ENCODE measurements around the gene ORC1.
"Not testable (repeated sequence)": the region's sequence is repeated elsewhere in the genome, so short reads cannot be mapped to it uniquely, and the experiment has no call there.

The ORC1 gene

DNA sequence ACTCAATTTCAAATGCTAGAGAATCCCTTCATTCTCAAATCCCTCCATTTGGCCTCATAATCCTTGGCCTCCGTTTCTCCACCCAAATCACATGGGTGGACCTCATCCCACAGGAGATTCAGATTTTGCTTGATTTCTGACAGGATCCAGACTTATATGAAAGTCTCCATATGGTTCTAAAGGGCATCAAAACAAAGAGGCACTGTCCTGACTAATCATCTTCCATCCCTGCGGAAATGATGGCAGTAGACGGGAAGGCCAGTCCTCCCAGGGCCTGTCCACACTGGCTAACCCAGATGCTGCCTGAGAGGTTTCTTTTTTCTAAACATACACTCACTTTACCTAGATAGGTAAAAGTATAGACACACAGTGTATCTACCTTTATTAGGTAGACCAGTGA, 18.8 kb downstream of the ORC1 start:
- DNase-seq: no peak

DNA sequence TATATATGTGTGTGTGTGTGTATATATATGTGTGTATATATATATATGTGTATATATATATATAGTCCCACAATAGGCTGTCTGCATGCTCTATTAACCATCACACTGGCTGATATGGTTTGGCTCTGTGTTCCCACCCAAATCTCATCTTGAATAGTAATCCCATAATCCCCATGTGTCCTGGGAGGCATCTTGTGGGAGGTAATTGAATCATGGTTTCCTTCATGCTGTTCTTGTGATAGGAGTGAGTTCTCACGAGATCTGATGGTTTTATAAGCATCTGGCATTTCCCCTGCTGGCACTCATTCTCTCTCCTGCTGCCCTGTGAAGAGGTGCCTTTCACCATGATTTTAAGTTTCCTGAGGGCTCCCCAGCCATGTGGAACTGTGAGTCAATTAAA, 34.4 kb downstream of the ORC1 start:
- DNase-seq: not testable (repeated sequence)

DNA sequence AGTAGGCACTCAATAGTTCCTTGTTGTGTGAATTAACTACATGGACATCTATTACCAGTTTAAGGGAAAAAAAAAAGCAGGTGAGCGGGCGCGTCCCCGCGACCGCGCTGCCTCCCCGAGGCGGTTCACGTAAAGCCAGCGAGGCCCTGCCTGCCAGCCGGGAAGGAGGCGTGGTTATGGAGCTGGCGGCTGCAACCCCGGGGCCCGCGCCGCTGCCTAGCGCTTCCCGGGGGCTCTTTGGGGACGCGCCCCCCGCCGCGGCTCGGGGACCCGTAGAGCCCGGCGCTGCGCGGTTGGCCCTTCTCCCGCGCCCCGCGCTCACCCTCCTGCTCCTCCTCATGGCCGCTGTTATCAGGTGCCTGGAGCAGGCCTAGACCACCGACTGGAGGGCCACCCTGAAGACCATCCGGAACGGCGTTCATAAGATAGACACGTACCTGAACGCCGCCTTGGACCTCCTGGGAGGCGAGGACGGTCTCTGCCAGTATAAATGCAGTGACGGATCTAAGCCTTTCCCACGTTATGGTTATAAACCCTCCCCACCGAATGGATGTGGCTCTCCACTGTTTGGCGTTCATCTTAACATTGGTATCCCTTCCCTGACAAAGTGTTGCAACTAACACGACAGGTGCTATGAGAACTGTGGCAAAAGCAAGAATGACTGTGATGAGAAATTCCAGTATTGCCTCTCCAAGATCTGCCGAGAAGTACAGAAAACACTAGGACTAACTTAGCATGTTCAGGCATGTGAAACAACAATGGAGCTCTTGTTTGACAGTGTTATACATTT, 35.6 kb downstream of the ORC1 start:
- peak; percentile 49 for DNase-seq

DNA sequence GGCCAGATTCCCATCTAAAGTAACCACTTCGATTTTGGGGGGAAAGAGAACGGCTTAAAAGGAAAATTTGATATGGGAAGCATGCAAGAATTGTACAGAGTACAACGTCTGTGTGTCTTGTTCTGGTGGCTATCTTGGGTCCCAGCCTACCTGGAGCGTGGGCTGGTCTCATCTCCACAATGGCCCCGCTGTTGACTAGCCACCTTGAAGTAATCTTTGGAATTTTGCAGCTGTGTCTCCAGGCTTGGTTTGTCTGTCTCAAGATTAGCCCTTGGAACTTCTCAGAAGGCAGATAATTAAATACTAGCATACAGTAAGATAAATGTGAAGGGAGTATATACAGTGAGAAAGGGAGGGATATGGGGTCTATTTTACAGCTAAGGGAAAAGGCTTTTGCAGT, 37.0 kb downstream of the ORC1 start:
- no peak for DNase-seq

DNA sequence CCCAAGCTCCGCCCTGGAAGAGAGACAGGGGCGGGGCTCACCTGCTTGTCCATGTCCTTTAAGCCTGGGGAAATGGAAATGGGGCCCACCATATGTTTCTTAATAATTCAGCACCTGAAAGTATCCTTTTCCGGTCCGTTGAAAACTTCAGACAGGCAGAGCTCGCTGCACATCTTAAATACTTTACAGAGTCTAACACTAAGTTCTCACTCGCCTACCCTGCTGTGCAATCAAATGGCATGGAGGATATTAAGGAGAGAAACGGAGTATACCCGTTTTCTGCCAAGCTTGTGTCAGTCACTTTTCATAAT, 37.8 kb downstream of the ORC1 start:
- DNase-seq: no peak

DNA sequence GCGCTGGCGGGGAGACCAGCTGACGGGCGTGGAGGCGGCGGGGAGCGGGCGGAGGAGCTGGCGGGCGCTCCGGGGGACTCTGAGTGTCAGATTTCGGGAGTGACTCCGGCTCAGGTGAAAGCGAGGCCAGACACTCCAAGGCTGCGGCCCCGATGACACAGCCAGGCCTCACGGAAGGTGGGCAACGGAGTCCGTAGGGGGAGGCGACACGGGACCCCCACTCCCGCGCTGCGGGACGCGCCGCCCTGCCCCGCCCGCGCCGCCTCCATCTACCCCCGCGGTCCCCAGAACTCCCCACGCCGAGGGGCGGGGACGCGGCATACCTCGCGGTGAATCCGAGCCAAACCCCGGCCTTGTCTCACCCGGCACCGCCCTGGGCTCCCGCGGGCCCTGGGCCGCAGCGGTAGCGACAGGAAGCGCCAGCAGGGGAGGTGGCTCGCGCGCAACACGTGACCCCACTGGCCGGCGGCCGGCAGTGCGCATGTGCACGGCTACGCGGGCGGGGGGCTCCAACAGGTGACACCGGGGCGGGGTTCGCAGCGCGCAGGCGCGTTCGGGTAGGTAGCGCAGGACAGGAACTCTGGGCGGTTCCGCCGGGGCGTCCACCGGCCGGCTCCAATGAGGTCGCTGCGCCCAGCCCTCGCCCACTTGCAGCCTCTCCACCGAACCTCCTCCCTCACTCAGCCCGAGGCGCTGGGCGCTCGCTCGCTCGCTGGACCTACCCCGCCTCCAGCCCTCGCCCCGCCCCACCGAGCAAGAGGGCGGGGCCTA, 38.3 kb downstream of the ORC1 start, which contains the start of gene CC2D1B:
Gene CC2D1B, minus strand, starts transcription at position 460 of the 771 bp plus-strand sequence. CDS start 1,585 bp downstream, outside the sequence.
- DNase-seq: peak; percentile 99

DNA sequence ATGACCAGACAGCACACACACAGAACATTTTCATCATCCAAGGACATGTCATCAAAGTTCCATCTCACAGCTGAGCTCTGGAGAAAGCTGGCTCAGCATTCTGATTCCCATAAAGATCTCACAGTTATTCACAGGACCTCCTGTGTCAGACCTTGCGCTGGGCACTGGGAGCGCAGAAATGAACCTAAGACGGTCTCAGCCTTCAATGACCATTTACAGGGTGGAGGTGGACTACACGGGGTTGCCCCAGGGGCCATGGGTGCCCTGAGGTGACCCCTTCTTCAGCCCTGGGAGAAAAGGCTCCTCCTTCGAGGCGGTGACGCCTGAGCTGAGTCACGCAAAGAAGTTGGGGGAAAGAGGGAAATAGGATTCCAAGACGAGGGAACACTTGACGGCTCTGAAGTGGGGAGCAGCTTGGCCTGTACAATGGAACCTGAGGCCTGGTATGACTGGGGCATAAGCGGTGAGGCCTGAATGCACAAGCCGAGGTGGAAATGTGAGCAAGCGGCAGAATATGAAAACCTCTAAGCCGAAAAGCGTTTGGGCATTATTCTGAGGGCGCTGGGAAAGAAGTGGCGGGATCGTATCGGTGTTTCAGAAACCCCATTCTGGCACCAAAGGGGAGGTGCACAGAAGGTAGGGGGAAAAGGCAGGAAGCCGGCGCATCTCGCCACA, 39.0 kb downstream of the ORC1 start:
- DNase-seq: no peak

DNA sequence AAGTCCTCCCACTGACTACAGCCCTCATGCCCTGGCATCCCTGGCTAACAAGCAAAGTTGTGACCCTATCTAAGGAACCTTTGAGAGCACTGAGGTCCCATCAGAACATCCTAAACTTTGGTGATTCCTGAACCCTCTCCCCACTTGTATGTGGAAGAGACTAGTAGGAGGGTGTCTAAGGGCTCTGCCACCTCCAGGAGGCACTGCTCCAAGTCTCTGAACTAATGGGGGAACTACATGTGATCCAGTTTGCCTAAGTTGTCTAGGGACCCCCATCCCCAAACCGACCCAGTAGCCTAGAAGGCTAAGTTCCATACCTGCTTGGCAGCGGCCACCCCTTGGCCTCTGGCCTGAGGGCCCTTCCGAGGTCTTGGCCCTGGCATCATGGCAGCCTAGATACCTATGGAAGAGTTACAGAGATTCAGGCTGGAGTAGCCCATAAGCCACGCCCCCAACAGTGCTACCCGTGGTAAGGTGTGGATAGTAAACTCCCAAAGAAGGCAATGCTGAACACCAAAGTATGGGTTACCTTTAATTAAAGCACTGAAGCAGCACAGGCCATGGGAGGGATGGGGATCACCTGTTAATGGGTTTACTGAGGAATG, 39.9 kb downstream of the ORC1 start:
- DNase-seq: no peak

DNA sequence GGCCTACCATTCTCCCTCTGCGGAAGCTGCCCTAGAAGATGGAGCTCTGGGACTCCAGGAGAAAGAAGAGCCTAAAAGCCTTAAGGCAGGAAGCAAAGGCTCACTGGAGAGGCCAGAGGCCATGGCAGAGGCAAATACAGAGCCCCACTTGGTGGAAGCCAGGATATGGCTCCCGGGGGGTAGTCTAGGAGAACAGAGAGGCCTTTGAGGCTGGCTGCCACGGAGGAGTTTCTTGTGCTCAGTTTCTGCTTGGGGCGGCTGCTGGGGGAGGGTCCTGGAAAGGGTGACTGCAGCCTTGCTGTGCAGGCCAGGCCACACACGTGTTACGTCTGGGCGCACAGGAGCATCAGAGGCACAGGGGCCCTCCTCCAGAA, 43.6 kb downstream of the ORC1 start:
- DNase-seq: no peak

DNA sequence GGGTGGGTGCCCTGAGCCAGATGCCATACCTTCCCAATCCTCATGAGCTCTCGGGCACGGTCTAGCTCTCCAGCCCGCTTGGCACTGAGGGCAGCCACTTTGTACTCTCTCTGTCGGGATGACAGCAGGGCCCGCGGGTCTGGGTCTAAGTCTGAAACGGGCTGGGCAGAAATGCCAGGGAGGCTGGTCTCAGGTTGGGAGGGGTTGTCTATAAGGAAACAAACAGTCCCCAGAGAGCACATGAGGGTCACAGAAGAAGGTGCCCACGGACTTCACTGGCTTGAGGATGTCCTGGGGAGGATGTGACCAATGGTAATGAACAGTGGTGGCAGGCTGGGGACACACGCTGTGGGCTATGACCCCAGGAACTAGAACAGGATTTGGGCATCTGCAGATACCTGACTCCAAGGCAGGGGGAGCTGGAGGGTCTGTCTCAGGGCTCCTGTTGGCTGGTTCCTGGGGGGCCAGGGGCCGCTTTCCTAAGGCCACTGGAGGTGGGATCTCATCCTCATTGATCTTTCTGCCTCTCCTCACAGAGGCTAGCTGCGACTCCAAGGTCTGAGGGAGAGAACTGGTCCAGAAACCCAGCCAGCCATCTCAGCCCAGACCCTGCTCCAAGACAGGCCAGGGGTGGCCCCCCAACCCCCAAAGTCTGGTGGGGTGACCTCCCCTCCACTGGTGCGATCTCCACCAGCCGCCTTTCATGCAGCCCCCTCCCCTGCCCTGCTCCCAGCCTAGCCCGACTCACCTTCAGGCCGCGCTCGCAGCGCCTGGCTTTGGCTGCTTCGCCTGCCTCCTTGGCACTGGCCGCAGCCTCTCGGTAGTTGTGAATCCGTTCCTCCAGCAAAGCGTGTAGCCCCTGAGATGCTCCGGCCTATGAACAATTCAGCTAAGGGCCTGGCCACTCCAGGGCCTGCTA, 44.3 kb downstream of the ORC1 start:
- DNase-seq: no peak

DNA sequence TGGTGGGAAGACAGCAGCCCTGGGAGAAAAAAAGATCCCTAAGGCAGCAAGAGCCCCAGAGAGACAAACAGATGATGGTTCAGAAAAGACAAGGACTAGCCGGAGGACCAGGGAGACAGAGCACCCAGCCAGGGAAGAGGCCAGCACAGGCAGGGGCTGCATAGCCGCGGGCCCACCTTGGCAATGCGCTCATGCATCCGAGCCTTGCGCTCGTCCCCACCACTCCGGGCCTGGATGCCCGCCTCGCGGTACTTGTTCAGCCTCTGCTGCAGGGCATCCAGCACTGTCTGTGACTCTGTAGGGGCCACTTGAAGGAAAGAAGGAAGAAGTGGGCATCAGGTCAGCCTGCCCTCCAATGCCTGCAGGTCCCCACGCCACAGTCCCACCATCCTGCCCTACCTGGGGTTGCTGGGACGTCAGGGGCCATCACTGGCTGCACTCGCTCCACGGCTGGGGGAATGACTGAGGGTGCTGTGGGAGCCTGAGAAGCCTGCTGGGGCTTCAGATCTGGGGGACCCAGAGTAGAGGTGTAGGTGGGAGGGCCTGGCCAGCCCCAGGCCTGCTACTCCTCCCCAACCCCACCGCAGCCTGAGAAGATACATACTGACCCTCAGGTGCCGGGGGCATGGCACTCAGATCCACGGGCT, 45.2 kb downstream of the ORC1 start:
- no peak for DNase-seq

DNA sequence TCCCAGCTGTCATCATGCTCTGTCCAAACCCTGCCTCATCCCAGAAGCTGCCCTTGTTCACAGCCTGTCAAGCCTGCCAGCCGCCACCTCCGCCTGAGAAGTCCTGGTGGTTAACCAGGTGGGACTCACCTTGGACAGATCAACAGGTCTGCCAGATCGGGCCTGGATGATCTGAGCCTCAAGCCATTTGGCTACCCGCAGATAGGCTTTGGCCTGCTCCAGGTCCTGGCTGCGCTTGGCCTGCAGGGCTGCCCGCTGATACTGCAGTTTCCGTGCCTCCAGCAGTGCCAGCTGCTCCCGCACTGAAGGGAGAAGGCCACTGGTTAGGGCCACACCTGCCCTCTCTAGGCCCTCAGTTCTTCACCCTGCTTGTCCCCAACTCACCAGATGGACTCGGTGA, 46.8 kb downstream of the ORC1 start:
- no peak for DNase-seq

DNA sequence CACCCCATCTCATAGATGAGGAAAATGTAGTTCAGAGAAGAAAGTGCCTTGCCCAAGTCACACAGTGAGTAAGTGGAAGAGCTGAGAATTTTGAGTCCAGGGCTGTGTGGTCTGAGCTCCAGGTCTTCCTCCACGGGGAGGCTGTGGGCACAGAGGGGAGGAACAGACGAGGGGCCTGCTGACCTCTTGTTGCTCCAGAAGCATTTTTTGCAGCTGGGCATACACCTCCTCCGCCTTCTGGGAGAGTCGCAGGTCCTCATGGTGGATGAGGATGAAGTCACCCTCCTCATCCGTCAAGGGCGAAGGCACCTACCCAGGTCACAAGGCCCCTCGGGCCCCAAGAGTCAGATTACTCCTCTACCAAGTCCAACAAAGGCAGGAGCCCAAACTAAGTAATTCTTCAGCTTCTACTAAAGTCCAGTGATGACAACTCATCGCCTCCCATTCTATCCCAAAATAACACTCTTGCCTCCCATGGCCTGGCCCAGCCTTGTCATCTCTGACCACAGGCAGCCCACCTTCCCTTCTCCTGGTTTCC, 47.3 kb downstream of the ORC1 start:
- DNase-seq: no peak

DNA sequence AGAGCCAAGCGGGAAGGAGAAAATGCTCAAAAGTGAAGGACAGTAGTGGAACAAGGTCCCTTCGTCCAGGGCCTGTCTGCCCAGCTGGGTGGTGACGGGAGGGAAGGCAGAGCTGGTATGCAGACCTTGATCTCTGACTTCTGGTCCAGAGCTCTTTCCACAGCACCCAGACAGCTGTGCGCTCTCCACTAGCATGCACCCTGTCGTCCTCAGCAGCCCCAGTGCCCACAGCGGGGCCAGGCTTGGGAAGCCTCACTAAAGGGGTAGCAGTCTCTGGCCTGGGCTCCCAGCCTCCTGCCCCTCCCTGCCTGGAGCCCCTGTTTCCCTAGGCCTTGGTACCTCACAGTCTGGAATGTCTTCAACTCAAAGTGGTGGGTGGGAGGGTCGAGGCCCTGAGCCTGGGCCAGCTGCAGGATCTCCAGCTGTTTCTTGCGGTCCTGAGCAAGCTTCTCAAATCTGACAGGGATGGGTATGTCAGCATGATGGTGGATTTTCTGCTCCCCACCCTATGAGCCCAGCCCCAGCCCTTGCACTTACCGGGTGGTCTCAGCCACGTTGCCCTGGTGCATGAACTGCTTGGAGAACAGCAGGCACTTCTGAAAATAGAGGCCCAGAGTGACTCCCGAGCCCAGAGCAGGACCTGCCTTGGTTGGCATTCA, 48.2 kb downstream of the ORC1 start:
- DNase-seq: no peak

DNA sequence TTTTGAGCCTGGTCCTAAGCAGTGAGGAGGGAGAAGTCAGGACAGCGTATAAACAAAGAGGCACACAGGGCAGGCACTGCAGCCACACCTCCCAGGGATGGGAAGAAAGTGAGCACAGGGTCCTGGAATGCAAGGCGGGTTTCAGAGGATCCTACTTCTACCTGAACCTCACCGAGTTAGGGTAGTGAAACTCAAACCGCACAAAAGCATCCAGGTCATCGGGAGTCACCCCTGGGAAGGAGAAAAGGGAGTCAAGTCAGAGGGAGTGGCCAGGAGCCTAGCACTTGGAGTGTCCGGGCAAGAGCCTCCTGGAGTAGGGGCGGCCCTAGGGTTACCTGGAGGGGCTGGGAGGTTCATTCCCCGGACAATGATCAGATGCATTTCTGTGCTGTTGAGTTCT, 48.8 kb downstream of the ORC1 start:
- DNase-seq: no peak

DNA sequence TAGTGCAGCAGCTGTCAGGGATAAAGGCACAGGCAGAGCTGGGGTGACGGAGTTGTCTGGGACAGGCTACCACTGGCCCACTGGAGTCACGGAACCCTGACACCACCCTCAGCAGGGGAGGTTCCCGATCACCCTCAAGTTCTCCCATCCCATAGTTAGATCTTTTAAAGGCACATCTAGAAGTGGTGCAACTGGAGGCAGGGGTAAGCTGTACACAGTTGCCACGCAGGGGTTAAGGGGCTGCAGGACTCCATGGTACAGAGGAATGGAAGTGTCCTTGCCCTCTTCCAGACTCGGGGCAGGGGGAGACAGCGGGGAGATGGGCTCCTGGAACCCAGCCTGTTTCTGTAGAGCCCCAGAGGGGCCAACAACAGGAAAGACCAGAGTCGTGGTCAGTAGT, 51.5 kb downstream of the ORC1 start:
- DNase-seq: no peak

DNA sequence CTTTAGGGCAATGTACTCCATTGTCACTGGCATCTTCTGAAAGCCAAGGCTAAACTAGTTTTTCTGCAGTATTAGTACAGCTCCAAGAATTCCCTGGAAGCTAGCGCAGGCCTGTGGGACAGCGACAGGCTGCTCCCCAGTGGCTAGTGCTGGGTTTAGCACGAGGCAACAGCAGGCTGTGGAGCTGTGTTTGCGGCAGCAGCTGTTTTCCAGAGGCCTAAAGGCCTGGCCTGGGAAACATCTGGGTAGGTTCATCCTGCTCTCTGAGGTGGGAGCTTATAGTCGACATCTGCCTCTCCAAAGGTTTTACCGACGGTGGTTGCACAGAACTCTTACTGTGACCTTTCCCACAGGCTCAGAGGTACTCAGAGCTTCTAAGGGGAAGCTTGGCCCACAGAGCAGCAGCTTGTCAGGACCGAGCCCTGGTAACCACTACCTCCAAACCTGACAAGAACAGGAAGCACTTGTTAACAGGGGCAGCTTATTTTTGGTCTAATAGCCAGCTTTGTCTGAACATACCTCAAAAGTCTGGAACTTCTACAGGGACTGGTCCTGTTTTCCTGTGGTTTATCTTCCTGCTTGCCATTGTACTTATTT, 55.4 kb downstream of the ORC1 start:
- no peak for DNase-seq

DNA sequence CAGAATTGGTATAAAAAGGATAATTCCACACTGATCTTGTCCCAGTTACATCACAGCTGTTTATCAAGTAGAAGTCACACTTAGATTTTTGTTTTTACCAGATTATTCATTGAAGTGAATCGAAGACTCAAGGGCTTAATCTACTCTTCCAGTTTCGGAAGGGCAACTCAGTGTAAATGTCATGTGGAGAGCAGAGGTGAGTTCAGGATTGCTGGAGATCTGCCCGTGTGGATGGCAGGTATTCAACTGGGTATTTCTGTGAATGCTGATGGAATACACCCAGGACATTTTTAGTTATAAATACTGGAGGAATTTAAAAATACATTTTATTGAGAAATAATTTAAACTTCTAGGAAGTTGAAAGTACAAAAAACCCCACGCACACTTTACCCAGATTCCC, 57.6 kb downstream of the ORC1 start:
- DNase-seq: no peak

DNA sequence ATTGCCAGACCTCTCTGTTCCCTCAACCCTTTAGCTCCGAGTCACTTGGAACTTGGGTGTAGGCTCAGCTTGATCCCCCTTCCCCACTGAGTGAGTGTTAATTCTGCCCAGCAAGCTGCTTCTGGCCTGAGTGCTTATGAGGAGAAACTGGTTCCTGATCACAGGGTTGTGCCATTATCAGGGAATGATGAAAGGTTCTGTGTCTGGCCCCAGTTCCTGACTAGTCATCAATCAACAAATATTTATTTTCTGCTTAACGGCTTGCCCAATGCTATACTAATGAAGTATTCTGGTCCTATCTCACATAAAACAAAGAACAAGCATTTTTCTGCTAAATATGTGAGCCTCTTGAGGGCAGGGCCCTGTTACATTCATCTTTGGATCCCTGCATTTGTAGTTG, 59.0 kb downstream of the ORC1 start:
- DNase-seq: no peak

DNA sequence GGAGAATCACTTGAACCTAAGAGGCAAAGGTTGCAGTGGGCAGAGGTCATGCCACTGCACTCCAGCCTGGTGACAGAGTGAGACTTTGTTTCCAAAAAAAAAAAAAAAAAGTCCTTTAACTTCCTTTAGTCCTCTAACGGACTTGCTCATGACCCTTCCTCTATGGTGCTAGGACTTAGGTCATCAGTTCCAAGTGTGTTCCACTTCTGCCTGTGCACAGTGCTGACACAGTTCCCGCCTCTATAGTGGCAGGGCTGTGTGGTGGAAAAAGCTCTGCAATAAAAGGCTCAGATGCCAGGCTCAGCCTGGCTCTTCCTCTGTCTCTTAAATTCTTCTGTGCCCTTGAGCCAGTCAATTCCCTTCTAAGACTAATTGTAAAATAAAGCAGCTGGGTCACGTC, 60.2 kb downstream of the ORC1 start:
- no peak for DNase-seq
